NCI-H1417 (cell line): ENCODE data around the gene TBC1D22A.
"Not testable (repeated sequence)": the region's sequence is repeated elsewhere in the genome, so short reads cannot be mapped to it uniquely, and the experiment has no call there.

Experiments used
- DNase-seq, 3 experiments: peaks; one replicate each; lab custom pipeline; 2025; lab: John Stamatoyannopoulos, UW

TBC1D22A gene

GRCh38 chr22:46774253-46774979, 12.0 kb downstream of the TBC1D22A start:
- no peak for DNase-seq

DNA sequence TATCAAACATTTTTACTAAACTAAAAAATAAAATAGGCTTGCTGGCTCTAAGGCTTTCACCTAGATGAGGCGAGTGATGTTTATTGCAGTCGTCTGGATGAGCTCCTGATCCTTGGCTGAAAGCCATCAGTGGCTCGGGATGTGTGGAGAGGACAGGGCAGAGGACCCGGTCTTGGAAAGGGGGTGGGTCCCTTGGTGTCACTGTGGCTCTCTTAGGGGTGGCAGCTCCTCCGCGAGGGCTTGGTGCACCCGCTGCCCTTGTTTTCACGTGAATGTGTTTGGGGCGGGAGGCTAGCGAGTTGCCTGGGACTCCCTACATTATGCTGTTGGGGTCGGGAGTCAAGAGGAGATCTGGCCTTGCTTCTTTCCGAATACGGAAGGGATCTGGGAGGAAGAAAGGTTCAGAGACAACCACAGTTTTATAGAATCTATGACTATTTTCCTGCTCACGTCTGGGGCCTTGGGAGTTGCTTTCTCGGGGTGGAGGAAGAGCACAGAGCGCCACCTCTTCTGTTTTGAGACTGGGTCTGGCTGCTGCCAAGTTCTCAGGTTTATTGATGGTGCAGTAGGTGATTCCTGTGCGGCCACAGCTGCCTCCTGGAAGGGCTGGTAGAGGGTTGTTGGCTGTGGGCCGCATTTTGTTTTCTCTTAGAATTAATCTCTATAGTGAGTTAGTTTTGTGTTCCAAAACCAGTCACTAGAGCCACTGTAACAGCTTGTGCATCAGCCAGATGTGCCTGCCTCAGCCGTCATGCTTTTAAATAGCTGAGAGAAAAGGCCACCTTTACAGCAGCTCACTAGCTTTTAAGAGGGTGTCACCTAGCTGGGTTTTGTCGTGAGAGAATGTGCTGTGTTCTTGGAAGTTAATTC, 12.8 kb downstream of the TBC1D22A start:
- DNase-seq = no peak

- DNase-seq = peak in 1 of 3 experiments; percentile 5
Observed at GRCh38 chr22:46775850-46776826, 13.7 kb downstream of the TBC1D22A start.

- no peak for DNase-seq
Observed at GRCh38 chr22:46776876-46777608, 14.6 kb downstream of the TBC1D22A start.

DNA sequence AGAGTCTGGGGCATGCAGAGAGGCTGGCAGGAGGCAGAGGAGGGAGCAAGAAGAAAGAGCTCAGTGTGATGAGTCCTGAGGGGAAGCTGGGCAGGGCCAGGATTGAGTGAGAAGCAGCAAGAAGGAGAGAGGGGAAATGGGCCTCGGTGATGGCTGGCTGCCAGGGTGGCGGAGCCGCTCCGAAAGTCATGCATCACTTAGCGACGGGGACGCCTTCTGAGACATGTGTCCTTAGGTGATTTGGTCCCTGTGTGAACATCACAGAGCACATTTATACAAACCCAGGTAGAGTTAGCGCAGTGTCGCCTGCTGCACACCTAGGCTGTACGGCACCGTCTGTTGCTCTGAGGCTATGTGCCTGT, 15.1 kb downstream of the TBC1D22A start:
- peak; percentile 9 to 23 (median 20) for DNase-seq

GRCh38 chr22:46779023-46779422, 16.6 kb downstream of the TBC1D22A start:
- DNase-seq = no peak

DNA sequence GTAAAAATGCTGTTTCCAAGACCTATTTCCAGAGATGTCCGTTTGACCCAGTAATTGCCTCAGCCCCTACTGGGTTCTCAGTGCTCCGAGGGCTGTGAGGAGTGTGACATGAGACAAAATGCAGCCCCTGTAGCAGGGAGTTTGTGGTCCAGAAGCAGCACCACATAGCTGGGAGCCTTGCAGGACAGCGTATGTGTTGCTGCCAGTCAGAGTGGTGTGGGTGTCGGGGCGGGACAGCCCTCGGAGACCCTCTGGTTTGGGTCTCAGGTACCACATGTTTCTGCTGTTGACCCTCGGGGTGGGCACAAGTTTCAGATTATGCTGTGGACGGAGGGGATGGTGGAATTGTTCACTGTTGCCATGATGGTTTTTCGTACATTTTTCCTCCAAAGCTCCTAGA, 17.2 kb downstream of the TBC1D22A start:
- DNase-seq = no peak

- peak in 1 of 3 experiments; percentile 0 for DNase-seq
Observed at GRCh38 chr22:46780453-46780852, 18.0 kb downstream of the TBC1D22A start.

GRCh38 chr22:46781291-46781690, 18.8 kb downstream of the TBC1D22A start:
- DNase-seq = no peak

- not testable (repeated sequence) for DNase-seq
Observed at GRCh38 chr22:46782200-46782599, 19.8 kb downstream of the TBC1D22A start.

- DNase-seq = no peak
Observed at GRCh38 chr22:46783721-46784120, 21.3 kb downstream of the TBC1D22A start.

DNA sequence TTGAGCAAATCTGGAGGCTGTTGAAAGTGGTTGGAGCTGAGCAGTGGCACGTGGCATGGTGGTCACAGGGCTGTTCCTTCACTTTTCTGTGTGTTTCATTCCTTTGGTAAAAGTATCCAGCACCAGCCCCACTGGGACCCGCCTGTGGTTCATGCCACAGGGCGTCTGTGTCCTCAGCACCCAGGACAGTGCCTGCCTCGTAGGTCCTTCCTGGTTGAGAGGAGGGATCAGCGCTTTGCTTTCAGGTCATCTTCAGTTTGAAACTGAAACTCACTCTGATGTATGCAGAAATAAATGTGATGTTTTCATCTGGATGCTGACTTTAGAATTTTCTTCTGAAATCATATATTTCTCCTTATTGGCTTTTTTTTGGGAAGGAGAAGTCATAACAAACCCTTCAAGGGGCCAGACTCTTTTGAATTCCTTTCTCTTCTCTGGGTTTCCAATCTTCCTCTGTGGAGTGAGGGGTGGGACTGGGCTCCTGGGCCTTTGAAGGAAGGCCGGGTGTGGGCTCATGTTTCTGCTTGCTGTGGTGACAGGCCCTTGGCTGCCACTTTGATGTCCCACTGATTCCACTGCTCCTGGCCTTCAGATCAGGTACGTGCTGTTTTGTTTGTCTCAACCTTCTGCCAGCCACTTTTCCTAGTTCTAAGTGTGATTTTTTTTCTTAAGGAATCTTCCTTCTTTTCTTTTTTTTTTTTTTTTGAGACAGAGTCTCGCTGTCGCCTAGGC, 26.2 kb downstream of the TBC1D22A start:
- no peak for DNase-seq

DNA sequence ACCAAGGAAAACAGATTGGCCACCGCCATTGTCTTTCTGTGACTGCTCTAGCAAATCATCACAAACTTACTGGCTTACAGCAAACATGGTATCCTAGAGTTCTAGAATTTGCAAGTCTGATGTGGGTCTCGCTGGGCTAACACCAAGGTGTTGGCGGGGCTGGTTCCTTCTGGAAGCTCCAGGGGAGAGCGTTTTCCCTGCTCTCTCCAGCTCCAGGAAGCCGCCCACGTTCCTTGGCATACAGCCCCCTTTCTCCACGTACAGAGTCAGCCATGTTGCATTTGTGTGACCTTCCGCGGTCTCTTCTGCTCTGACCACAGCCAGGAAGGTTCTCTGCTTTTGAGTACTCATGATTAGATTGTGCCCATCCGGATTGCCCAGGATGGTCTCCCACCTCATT, 27.5 kb downstream of the TBC1D22A start:
- DNase-seq = no peak

DNA sequence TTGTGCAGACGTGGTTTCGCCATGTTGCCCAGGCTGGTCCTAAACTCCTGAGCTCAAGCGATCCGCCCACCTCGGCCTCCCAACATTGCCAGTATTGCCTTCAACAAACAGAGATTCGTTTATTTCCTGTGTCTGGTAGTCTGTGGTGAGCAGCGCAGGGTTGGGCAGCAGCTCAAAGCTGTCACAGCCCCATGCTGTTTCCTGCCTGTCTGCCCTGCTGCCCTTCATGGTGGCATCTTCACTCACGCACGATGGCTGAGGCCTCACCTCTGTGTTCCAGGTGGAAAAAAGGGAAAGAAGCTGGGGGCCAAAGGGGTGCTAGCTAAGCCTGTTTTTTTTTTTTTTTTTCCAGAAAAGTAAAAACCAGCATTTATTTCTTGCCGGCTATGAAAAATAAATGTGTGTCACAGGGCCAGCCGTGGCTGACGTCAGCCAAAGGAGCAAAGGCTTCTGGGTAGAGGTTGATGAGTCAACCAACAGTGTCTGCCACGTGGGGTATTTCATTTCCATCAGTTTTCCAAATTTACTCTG, 28.8 kb downstream of the TBC1D22A start:
- DNase-seq = no peak

- no peak for DNase-seq
Observed at GRCh38 chr22:46792061-46792796, 29.8 kb downstream of the TBC1D22A start.

DNA sequence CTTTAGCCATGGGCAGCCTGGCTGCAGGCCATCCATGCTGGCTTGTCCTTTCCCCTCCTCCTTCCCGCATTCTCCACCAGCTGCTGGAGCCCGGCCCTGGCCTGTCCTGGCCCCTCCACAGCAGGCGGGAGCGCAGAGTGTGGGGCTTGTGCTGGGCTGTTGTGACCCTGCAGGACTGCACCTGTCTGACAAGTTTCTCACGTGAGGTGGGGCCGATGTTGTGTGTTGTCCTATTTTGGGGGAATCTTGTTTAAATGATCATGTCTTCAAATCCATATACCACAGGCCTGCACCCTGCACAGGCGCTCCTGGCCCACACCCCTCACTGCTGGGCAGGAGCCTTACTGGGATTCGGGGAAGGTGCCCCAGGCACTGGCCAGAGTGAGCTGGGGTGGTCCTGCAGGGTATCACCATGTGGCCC, 30.4 kb downstream of the TBC1D22A start:
- no peak for DNase-seq

GRCh38 chr22:46793497-46793896, 31.0 kb downstream of the TBC1D22A start:
- no peak for DNase-seq

- DNase-seq = no peak
Observed at GRCh38 chr22:46794067-46794466, 31.6 kb downstream of the TBC1D22A start.

GRCh38 chr22:46794491-46794890, 32.0 kb downstream of the TBC1D22A start:
- no peak for DNase-seq

DNA sequence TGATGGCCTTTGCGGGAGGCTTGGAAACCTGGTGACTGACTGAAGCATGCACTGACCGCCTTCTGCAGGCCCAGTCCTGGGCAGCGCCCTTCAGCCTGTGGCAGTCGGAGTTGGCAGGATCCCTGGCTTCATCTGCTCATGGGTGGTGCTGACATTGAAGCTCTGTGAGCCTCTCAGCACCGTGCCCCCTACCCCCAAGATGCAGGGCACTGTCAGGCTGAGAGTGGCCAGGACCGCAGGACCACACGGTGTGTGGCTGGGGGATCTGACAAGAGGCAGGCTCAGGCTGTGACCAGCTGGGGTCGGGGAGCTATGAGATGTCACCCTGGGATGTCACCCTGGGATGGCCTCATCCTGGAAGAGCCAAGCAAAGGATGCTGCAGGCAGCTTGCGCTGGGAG, 32.7 kb downstream of the TBC1D22A start:
- DNase-seq = no peak
